HEK293T (cell line): Measurements from ENCODE around the gene ANKRD44.

ENCODE experiments used
- CTCF ChIA-PET: fragments of 350-600 bp; formaldehyde crosslinking; extraction: SDS; loops from one replicate; lab custom pipeline; 2021; ENCODE audit warnings: antibody characterized with exemption, inconsistent platforms; lab: Yijun Ruan, JAX
- POLR2A ChIA-PET: fragments of 350-600 bp; formaldehyde crosslinking; extraction: SDS; loops from one replicate; lab custom pipeline; 2020; ENCODE audit warnings: antibody characterized with exemption, inconsistent platforms; lab: Yijun Ruan, JAX
- DNase-seq: peaks from one replicate; pipeline ENCODE4 v3.0.0; 2012; ENCODE audit warnings: mixed read lengths; ENCODE audit errors: extremely low spot score
- ARNT ChIP-seq: fragments of 450-650 bp; IDR thresholded peaks from 2 replicates; pipeline ENCODE4 v1.6.1; 2017; ENCODE audit warnings: mild to moderate bottlenecking
- BHLHE40 ChIP-seq: fragments of 450-650 bp; IDR thresholded peaks from 2 replicates; pipeline ENCODE4 v1.6.1; 2016; ENCODE audit warnings: mild to moderate bottlenecking, moderate library complexity, borderline replicate concordance
- CTBP1 ChIP-seq: fragments of 450-650 bp; IDR thresholded peaks from 2 replicates; pipeline ENCODE4 v1.6.1; 2016; ENCODE audit warnings: borderline replicate concordance
- ELF4 ChIP-seq: fragments of 450-650 bp; IDR thresholded peaks from 2 replicates; pipeline ENCODE4 v1.6.1; 2017; ENCODE audit warnings: antibody characterized with exemption
- FOXA1 ChIP-seq: fragments of 450-650 bp; IDR thresholded peaks from 2 replicates; pipeline ENCODE4 v1.6.1; 2016; ENCODE audit warnings: mild to moderate bottlenecking
- FOXK2 ChIP-seq: fragments of 450-650 bp; IDR thresholded peaks from 2 replicates; pipeline ENCODE4 v1.6.1; 2016; ENCODE audit warnings: mild to moderate bottlenecking
- FOXM1 ChIP-seq: fragments of 450-650 bp; IDR thresholded peaks from 2 replicates; pipeline ENCODE4 v1.6.1; 2017; ENCODE audit warnings: mild to moderate bottlenecking, borderline replicate concordance
- HDGF ChIP-seq: fragments of 450-650 bp; IDR thresholded peaks from 2 replicates; pipeline ENCODE4 v1.6.1; 2017; ENCODE audit warnings: antibody characterized with exemption, borderline replicate concordance
- L3MBTL2 ChIP-seq: fragments of 450-650 bp; conservative IDR thresholded peaks from 2 replicates; pipeline ENCODE4 v1.6.1; 2016; ENCODE audit warnings: mild to moderate bottlenecking
- LEF1 ChIP-seq: fragments of 450-650 bp; IDR thresholded peaks from 2 replicates; pipeline ENCODE4 v1.6.1; 2017; ENCODE audit warnings: mild to moderate bottlenecking, borderline replicate concordance
- NFRKB ChIP-seq: fragments of 450-650 bp; IDR thresholded peaks from 2 replicates; pipeline ENCODE4 v1.6.1; 2016; ENCODE audit warnings: mild to moderate bottlenecking, moderate library complexity
- SP1 ChIP-seq: fragments of 450-650 bp; IDR thresholded peaks from 2 replicates; pipeline ENCODE4 v1.6.1; 2017
- SUZ12 ChIP-seq: fragments of 450-650 bp; IDR thresholded peaks from 2 replicates; pipeline ENCODE4 v1.6.1; 2016; ENCODE audit warnings: mild to moderate bottlenecking
- TARDBP ChIP-seq: fragments of 450-650 bp; IDR thresholded peaks from 2 replicates; pipeline ENCODE4 v1.6.1; 2016
- ZNF384 ChIP-seq: fragments of 450-650 bp; IDR thresholded peaks from 2 replicates; pipeline ENCODE4 v1.6.1; 2016
- TF ChIP-seq, protein P1 (sequence below): fragments of 450-650 bp; IDR thresholded peaks from 2 replicates; pipeline ENCODE4 v1.6.1; 2016

ANKRD44 gene

DNA sequence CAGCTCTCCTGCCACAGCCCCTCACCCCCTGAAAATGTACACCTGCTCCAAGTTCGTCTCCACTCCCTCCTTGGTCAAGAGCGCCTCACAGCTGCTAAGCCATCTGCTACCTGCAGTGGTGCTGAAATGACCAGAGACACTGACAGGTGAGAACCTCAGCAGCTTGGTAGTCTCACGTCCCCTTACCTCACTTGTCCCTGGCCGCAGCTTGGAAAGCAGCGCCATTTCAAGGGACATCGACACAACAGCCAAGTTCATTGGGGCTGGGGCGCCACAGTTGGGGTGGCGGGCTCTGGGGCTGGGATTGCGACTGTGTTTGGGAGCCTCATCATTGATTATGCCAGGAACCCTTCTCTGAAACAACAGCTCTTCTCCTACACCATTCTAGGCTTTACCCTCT, 47.5 kb downstream of the ANKRD44 start:
- no peak for TF ChIP-seq FOXK2
- TF ChIP-seq CTBP1, result no peak
- TF ChIP-seq, protein P1, sequence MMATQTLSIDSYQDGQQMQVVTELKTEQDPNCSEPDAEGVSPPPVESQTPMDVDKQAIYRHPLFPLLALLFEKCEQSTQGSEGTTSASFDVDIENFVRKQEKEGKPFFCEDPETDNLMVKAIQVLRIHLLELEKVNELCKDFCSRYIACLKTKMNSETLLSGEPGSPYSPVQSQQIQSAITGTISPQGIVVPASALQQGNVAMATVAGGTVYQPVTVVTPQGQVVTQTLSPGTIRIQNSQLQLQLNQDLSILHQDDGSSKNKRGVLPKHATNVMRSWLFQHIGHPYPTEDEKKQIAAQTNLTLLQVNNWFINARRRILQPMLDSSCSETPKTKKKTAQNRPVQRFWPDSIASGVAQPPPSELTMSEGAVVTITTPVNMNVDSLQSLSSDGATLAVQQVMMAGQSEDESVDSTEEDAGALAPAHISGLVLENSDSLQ, result no peak
- no peak for TF ChIP-seq BHLHE40
- no peak for TF ChIP-seq ZNF384
- no peak for TF ChIP-seq ARNT
- TF ChIP-seq LEF1, result no peak
- no peak for TF ChIP-seq ELF4
- TF ChIP-seq FOXA1, result no peak
- ChIA-PET CTCF (no interaction called here), POLR2A (no interaction called here)
- no peak for DNase-seq

DNA sequence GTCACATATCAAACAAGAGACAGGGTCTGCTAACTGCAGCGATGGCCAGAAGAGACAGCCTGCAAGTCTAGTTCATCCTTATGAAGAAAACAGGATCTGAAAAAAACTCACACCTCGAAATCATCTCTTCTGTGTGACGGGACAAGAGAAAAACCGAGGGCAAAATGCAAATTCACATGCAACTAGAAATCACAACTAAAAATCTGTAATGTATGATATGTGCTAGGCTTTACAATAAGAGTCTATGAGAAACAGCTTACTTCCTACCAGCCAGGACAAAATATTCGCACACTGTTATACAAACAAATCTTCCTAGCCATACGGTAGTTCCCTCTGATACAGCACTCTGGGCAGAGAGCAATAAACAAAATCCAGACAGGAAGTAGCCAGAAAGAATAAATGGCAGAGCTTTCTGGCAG, 48.8 kb downstream of the ANKRD44 start:
- no peak for DNase-seq
- ChIA-PET POLR2A (no interaction called here), CTCF (interaction anchor here (0.7 kb wide), 1 partner anchor 805 kb away, joined by 6 read pairs; no protein-coding TSS in a partner anchor)
- no peak for TF ChIP-seq CTBP1
- TF ChIP-seq TARDBP, result no peak
- no peak for TF ChIP-seq ZNF384
- TF ChIP-seq SUZ12, result no peak
- no peak for TF ChIP-seq FOXM1
- TF ChIP-seq FOXA1, result no peak
- TF ChIP-seq L3MBTL2, result no peak
- TF ChIP-seq SP1, result no peak
- no peak for TF ChIP-seq LEF1
- no peak for TF ChIP-seq NFRKB
- no peak for TF ChIP-seq HDGF
- no peak for TF ChIP-seq ELF4
- TF ChIP-seq, protein P1, result no peak
- no peak for TF ChIP-seq FOXK2
- TF ChIP-seq ARNT, result no peak
- no peak for TF ChIP-seq BHLHE40

DNA sequence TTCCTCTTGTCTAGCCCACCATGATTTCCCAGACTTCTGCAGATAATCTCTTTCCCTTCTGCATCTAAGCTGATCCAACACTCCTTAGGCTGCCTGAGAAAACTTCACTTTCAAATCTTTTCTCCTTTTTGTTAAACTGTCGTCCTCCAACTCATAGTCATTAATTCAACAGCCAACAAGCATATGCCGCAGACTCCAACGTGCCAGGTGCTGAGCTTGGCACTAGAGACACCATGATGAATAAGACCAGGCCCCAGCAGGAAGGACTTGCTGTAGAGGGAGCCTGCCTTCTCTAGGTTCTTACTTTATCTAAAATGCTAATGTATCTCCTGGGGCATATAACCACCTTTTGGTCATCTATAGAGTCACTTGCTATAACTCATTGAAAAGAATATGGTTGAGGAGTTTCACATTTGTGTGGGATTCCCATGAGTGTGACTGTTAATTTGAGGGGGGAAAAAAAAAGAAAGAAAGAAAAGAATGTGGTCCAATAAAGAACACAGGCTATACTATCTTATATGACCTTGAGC, 51.0 kb downstream of the ANKRD44 start:
- TF ChIP-seq, protein P1, result no peak
- no peak for DNase-seq
- ChIA-PET CTCF (no interaction called here), POLR2A (no interaction called here)

DNA sequence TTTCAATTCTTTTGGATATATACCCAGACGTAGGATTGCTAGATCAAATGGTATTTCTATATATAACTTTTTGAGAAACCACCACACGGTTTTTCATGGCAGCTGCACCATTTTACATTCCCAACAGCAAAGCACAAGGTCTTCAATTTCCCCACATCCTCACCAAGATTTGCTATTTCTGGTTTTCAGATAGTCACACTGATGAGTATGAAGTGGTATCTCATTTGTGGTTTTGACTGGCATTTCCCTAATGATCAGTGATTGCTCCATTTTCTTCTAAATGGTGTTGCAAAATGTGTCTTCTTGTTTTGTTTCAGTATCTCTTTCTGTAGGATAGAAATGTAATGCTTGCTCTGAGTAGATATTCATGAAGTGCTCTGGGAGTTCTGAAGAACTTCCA, 52.0 kb downstream of the ANKRD44 start:
- CTCF ChIA-PET, result no interaction called here

DNA sequence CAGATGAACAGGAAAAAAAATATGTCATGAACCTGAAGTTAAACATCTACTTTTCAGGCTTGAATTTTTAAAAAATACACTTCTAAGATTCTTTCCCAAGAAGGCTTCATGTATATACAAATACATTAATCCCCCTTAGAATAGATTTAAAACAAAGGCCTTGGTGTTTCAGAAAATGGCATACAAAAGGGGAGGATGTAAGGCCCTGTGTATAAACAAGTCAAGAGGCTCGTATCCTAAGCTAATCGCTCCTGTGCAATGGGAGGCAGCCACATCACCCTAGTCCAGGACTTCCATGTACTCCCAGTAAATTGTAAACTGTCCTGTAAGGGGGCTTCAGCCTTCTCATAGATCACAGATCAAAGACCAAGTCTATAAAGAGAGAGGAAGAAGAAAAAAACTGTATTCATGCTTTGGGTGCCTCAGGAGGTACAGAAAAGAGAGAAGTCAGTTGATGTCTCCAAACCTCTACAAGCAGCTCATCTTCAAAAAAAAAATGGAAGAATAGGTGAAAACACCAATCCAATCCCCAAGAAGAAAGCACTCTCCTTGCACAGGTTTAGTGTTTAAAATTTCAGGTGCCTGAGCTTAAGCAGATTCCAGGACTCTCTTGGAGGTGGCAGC, 53.9 kb downstream of the ANKRD44 start:
- ChIA-PET POLR2A (interaction anchor here (0.6 kb wide), 1 partner anchor 40 kb away, joined by 3 read pairs; no protein-coding TSS in a partner anchor), CTCF (interaction anchor here (1.1 kb wide), 1 partner anchor 143 kb away, joined by 4 read pairs; no protein-coding TSS in a partner anchor)
- no peak for TF ChIP-seq FOXK2
- TF ChIP-seq SUZ12, result no peak
- TF ChIP-seq NFRKB, result no peak
- TF ChIP-seq FOXA1, result no peak
- TF ChIP-seq, protein P1, result no peak
- TF ChIP-seq ZNF384, result no peak
- no peak for TF ChIP-seq FOXM1
- TF ChIP-seq ELF4, result no peak
- no peak for TF ChIP-seq HDGF
- no peak for TF ChIP-seq BHLHE40
- no peak for TF ChIP-seq LEF1
- TF ChIP-seq CTBP1, result no peak
- TF ChIP-seq TARDBP, result no peak
- TF ChIP-seq L3MBTL2, result no peak
- no peak for TF ChIP-seq SP1
- DNase-seq, result no peak

More for the DNA sequence above, 52.0 kb downstream of the ANKRD44 start:
- TF ChIP-seq L3MBTL2 (no peak), HDGF (no peak), ZNF384 (no peak), FOXM1 (no peak), BHLHE40 (no peak), LEF1 (no peak), TARDBP (no peak)
- TF ChIP-seq, protein P1, result no peak
- POLR2A ChIA-PET, result no interaction called here
- DNase-seq, result no peak
